Ishikawa (cell line): Measurements from ENCODE around the gene ANKRD13D.

Source experiments
- CEBPB ChIP-seq: IDR thresholded peaks from 2 replicates; pipeline ENCODE4 v1.6.1; 2012
- CREB1 ChIP-seq: IDR thresholded peaks from 2 replicates; pipeline ENCODE4 v1.6.1; 2012; ENCODE audit warnings: low read depth
- EGR1 ChIP-seq: IDR thresholded peaks from 2 replicates; pipeline ENCODE4 v1.6.1; 2012
- EP300 ChIP-seq: IDR thresholded peaks from 2 replicates; pipeline ENCODE4 v1.6.1; 2012; ENCODE audit warnings: borderline replicate concordance
- FOXM1 ChIP-seq: IDR thresholded peaks from 2 replicates; pipeline ENCODE4 v1.6.1; 2012; ENCODE audit warnings: low read depth, borderline replicate concordance
- MAX ChIP-seq: IDR thresholded peaks from 2 replicates; pipeline ENCODE4 v1.6.1; 2012
- NFIC ChIP-seq: IDR thresholded peaks from 2 replicates; pipeline ENCODE4 v1.6.1; 2012
- RAD21 ChIP-seq: IDR thresholded peaks from 2 replicates; pipeline ENCODE4 v1.6.1; 2012; ENCODE audit warnings: low read depth
- TAF1 ChIP-seq: IDR thresholded peaks from 2 replicates; pipeline ENCODE4 v1.6.1; 2012; ENCODE audit warnings: low read depth, mild to moderate bottlenecking
- TCF12 ChIP-seq: IDR thresholded peaks from 2 replicates; pipeline ENCODE4 v1.6.1; 2012; ENCODE audit warnings: low read depth
- TEAD4 ChIP-seq: IDR thresholded peaks from 2 replicates; pipeline ENCODE4 v1.6.1; 2012
- YY1 ChIP-seq: IDR thresholded peaks from 2 replicates; pipeline ENCODE4 v1.6.1; 2012; ENCODE audit warnings: low read depth
- ZBTB7A ChIP-seq: IDR thresholded peaks from 2 replicates; pipeline ENCODE4 v1.6.1; 2012; ENCODE audit warnings: low read depth
- TF ChIP-seq, protein P1 (sequence below): IDR thresholded peaks from 2 replicates; pipeline ENCODE4 v1.6.1; 2012
- TF ChIP-seq, protein P2 (sequence below): IDR thresholded peaks from 2 replicates; pipeline ENCODE4 v1.6.1; 2012; ENCODE audit warnings: low read depth, mild to moderate bottlenecking

Gene ANKRD13D

DNA sequence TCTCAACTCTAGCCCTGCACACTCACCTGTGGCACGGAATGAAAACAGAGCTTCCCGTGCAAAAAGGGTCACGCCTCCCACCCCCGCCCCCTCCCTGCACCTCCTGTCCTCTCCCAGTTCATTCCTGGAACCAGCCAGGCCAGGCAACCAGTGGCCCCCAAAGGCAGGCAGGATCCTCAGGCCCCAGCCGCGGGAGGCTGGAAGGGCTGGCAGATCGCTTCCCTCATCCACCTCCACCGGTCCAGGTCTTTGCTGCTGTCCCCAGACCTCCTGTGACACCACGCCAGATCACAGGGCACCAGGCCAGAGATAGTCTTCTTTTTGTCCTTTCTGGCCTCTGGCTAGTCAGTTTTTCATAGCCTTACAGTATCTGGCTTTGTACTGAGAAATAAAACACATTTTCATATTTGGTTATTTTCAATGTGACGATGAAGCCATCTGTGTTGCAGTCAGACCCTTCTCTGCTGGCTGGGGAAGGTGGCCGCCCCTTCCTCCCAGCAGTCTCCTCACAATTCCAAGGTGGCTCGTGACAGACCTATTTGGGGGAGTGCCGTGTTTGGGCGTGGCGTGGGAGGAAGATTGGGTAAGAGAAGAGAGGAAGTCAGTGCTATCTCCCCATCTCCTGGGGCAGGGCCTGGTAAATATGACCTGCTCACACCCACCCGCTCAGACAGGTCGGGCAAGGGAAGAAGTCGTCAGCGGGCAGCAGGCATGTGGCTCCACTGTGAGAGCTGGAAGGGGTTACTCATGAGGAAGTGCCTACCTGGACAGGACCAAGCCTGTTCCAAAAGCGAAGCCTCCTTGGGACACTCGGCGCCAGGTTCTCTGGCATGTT, 23.3 kb downstream of the ANKRD13D start:
- TF ChIP-seq CEBPB (no peak), CREB1 (no peak), NFIC (no peak)

GRCh38 chr11:67313125-67313890, 24.2 kb downstream of the ANKRD13D start:
- TF ChIP-seq NFIC (no peak), TEAD4 (no peak), TCF12 (no peak), MAX (no peak), EP300 (no peak), CREB1 (no peak), ZBTB7A (no peak), YY1 (no peak), TAF1 (no peak), RAD21 (no peak), EGR1 (no peak), FOXM1 (no peak), CEBPB (no peak)
- TF ChIP-seq, protein P1, sequence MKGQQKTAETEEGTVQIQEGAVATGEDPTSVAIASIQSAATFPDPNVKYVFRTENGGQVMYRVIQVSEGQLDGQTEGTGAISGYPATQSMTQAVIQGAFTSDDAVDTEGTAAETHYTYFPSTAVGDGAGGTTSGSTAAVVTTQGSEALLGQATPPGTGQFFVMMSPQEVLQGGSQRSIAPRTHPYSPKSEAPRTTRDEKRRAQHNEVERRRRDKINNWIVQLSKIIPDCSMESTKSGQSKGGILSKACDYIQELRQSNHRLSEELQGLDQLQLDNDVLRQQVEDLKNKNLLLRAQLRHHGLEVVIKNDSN = no peak
- TF ChIP-seq, protein P2, sequence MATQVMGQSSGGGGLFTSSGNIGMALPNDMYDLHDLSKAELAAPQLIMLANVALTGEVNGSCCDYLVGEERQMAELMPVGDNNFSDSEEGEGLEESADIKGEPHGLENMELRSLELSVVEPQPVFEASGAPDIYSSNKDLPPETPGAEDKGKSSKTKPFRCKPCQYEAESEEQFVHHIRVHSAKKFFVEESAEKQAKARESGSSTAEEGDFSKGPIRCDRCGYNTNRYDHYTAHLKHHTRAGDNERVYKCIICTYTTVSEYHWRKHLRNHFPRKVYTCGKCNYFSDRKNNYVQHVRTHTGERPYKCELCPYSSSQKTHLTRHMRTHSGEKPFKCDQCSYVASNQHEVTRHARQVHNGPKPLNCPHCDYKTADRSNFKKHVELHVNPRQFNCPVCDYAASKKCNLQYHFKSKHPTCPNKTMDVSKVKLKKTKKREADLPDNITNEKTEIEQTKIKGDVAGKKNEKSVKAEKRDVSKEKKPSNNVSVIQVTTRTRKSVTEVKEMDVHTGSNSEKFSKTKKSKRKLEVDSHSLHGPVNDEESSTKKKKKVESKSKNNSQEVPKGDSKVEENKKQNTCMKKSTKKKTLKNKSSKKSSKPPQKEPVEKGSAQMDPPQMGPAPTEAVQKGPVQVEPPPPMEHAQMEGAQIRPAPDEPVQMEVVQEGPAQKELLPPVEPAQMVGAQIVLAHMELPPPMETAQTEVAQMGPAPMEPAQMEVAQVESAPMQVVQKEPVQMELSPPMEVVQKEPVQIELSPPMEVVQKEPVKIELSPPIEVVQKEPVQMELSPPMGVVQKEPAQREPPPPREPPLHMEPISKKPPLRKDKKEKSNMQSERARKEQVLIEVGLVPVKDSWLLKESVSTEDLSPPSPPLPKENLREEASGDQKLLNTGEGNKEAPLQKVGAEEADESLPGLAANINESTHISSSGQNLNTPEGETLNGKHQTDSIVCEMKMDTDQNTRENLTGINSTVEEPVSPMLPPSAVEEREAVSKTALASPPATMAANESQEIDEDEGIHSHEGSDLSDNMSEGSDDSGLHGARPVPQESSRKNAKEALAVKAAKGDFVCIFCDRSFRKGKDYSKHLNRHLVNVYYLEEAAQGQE = no peak

DNA sequence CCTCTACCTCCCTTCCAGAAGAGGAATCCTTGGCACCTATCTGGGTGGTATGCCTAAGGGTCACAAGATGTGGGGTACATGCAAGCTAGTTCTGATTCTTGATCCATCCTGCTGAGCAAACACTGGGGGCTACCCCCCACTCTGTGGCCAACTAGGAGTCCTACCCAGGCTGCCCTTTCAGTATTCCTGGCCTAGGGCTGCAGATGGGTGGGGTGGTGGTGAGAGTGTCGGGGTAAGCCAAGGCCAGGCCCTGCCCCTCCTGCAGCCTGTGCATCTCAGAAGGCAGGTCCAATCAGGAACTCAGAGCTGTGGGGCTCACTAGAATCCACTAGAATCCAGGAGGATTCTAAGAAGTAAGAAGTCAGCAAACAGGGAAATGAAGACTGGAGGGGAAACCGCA, 25.1 kb downstream of the ANKRD13D start:
- TF ChIP-seq FOXM1 (no peak), TAF1 (no peak), TCF12 (no peak), EGR1 (no peak), CEBPB (no peak), ZBTB7A (no peak), YY1 (no peak), EP300 (no peak), MAX (no peak)
- TF ChIP-seq, protein P2 = no peak

DNA sequence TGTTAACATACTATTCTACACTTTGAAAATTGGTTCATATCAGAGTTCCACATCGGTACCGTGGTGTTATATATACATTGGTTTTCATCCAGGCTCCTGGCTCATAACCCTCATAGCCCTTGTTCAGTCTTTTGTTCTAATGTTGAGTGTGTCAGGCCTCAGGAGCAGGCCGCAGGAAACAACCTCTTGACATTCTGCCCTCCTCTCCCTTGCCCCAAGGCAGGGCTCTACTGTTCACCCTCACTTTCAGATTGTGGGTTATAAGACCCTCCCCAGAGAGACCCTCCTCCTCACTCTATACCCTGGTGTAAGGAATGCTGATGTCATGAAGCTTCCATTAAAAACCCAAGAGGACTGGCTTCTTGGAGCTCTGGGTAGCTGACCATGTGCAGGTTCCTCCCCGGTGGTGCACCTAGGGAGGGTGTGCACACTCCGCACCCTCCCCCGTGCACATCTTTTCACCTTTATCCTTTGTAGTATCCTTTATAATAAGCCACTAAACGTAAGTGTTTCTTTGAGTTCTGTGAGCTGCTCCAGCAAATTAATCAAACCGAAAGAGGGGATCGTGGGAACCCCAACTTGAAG, 26.3 kb downstream of the ANKRD13D start:
- TF ChIP-seq CREB1 (no peak), CEBPB (no peak), RAD21 (no peak), MAX (no peak), TAF1 (no peak), YY1 (no peak), TCF12 (no peak), TEAD4 (no peak), NFIC (no peak), EGR1 (no peak), ZBTB7A (no peak), EP300 (no peak), FOXM1 (no peak)
- TF ChIP-seq, protein P2 = no peak
- TF ChIP-seq, protein P1 = no peak
